Measurements from ENCODE around the gene PRKCQ.
A peak's percentile ranks its signal among the peaks of the same experiment; 100 is the strongest.

The PRKCQ gene

DNA sequence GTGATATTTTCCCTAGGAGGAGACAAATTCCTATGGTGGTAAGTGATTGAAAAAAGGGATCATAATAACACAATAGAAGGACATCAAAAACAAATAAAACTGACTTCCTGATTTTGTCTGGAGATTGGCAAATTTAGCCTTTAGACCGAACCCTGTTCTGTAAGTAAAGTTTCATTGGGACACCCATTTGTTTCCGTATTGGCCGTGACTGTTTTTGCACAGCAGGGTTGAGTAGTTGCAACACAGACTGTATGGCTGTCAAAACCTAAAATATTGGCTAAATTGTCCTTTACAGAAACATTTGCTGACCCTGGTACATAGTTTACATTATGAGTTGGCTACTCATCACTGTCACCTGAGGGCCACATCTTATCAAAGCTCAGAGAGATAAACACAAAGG, 168.6 kb downstream of the PRKCQ start:
- no peak for DNase-seq (ENCODE audit: low read depth in 2 of 2)
- TF ChIP-seq CTCF (IDR thresholded peaks at IDR 0.05; ENCODE audit: low read depth, low read length): no peak
- no peak overlapping the region for H3K4me3 ChIP-seq (replicated peaks in 1 of 2; ENCODE audit: low read depth in 2 of 2, low read length in 2 of 2)

DNA sequence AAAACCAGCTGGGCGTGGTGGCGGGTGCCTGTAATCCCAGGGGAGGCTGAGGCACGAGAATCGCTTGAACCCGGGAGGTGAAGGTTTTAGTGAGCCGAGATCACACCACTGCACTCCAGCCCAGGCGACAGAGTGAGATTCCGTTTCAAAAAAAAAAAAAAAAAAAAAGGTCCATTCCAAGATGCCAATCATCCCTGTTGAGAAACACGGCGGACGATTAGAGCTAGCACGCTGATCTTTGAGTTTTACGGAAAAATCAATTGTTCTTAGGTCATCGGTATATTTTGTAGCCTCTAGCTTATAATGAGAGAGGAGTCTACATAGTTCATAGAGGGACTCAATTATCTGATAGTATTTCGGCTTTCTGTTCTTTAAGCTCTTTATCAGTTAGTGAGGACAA, 169.2 kb downstream of the PRKCQ start:
- no peak for DNase-seq (ENCODE audit: low read depth in 2 of 2)
- no peak for TF ChIP-seq CTCF (IDR thresholded peaks at IDR 0.05; ENCODE audit: low read depth, low read length)
- no peak overlapping the region for H3K4me3 ChIP-seq (replicated peaks in 1 of 2; ENCODE audit: low read depth in 2 of 2, low read length in 2 of 2)

DNA sequence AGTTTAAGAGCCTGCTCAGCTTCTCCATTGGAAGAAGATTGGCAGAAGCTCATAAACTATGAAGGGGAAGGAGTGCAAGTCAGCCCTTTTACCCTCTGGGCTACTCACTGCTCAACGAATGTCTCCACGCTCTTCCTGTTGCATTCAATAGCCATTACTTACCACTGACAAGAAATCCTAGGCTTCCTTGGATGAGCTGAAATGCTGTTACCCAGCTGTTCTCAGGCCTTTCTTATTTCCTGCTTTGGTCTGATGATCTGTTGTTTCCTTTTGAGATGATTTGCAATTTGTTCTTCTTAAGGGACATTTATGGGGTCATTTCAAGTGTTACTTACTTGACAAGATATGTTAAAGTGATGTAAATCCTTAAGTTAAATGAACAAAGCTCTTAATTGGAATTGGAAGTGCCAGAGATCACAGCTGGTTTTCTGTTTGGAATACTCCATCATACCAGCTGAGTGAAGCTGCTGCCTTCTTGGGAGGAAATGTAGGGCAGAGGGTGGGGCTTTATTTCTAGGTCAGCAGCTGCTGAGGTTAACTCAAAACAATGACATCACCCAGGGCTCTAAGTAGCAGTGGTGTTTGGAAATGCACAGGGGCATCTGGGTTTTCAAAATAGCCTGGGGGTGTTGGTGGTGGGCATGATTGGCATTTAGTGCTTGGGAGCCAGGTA, 170.0 kb downstream of the PRKCQ start:
- H3K4me3 ChIP-seq (replicated peaks in 1 of 2; ENCODE audit: low read depth in 2 of 2, low read length in 2 of 2): no peak overlapping the region
- TF ChIP-seq CTCF (IDR thresholded peaks at IDR 0.05; ENCODE audit: low read depth, low read length): no peak
- DNase-seq (ENCODE audit: low read depth in 2 of 2): peak; percentile 62 to 66

GRCh38 chr10:6408799-6409198, 171.3 kb downstream of the PRKCQ start:
- DNase-seq (ENCODE audit: low read depth in 2 of 2): no peak
- no peak overlapping the region for H3K4me3 ChIP-seq (replicated peaks in 1 of 2; ENCODE audit: low read depth in 2 of 2, low read length in 2 of 2)
- TF ChIP-seq CTCF (IDR thresholded peaks at IDR 0.05; ENCODE audit: low read depth, low read length): peak; percentile 8

GRCh38 chr10:6407034-6407721, 172.9 kb downstream of the PRKCQ start:
- H3K4me3 ChIP-seq (replicated peaks in 1 of 2; ENCODE audit: low read depth in 2 of 2, low read length in 2 of 2): no peak overlapping the region
- no peak for TF ChIP-seq CTCF (IDR thresholded peaks at IDR 0.05; ENCODE audit: low read depth, low read length)
- DNase-seq (ENCODE audit: low read depth in 2 of 2): no peak

DNA sequence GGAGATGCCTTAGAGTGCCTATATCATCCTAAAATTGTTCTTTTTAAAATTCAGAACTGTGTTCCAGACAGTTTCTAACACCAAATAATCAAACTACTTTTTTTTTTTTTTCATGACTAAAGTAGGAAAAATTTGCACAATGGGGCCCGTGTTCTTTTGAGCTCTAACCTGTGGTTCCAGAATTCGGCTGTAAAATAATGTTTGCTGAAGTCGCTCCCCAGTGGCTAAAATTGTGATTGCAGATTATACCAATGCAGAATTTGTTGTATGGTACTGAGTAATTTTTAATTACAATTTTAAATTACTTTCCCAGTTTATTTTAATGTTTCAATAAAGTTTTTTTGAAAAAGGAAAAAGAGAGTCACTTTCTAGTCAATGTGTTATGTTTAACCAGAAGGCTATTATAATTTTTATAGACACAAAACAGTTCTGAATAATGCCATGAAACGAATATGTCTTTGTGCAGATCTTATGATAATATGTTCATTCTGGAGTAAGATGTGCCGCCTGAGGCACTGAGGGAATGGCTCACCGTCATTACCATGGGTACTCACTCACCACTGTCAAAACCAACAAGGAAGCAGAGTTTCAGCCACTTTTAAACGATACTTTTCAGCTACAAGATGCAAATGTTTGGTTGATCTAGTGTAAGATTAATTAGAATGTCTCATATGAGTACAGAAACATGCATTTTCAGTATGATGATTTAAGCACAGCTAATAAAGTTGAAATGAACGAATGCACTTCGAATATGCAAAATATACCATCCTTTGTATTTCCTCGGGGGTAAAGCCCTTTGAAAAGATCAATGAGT, 173.6 kb downstream of the PRKCQ start:
- peak; percentile 53 to 58 for DNase-seq (ENCODE audit: low read depth in 2 of 2)
- H3K4me3 ChIP-seq (replicated peaks in 1 of 2; ENCODE audit: low read depth in 2 of 2, low read length in 2 of 2): no peak overlapping the region
- TF ChIP-seq CTCF (IDR thresholded peaks at IDR 0.05; ENCODE audit: low read depth, low read length): peak; percentile 31
